Epithelial cell of esophagus (primary cell): ENCODE data around the gene HRH1.
"Not testable (repeated sequence)": the region's sequence is repeated elsewhere in the genome, so short reads cannot be mapped to it uniquely, and the experiment has no call there.

Source experiments
- DNase-seq: peaks from one replicate; pipeline ENCODE4 v3.0.0; 2010; ENCODE audit warnings: low read depth
- H3K4me3 ChIP-seq: 2 replicates; pipeline ENCODE4 v1.5.1; 2011; ENCODE audit warnings: mild to moderate bottlenecking, low read length, control low read depth
- TF ChIP-seq, protein P1 (sequence below): IDR thresholded peaks from 2 replicates; pipeline ENCODE4 v1.5.1; 2011; ENCODE audit warnings: low read depth, mild to moderate bottlenecking, low read length, control low read depth, inconsistent platforms; ENCODE audit not compliant: insufficient read depth; ENCODE audit errors: missing control alignments

HRH1 gene

DNA sequence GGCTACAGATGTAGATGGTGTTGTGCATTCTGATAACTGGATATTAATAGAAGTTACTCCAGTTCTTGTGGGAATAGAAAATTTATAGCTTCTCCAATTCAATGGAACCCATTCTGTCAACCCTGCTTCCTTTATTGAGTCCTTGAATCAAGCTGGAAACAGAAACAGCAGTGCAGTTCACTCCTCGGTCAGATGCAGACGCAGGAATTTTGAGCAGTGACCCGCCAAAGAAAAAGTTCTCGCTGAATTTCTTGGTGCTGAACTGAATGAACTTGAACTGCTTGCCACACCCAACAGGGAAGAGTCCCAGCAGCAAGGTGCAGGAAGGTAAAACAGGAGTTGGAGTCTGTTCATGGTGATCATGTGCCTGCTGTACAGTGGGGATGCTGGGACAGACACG, 10.3 kb downstream of the HRH1 start:
- TF ChIP-seq, protein P1, sequence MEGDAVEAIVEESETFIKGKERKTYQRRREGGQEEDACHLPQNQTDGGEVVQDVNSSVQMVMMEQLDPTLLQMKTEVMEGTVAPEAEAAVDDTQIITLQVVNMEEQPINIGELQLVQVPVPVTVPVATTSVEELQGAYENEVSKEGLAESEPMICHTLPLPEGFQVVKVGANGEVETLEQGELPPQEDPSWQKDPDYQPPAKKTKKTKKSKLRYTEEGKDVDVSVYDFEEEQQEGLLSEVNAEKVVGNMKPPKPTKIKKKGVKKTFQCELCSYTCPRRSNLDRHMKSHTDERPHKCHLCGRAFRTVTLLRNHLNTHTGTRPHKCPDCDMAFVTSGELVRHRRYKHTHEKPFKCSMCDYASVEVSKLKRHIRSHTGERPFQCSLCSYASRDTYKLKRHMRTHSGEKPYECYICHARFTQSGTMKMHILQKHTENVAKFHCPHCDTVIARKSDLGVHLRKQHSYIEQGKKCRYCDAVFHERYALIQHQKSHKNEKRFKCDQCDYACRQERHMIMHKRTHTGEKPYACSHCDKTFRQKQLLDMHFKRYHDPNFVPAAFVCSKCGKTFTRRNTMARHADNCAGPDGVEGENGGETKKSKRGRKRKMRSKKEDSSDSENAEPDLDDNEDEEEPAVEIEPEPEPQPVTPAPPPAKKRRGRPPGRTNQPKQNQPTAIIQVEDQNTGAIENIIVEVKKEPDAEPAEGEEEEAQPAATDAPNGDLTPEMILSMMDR, result no peak
- DNase-seq, result no peak

DNA sequence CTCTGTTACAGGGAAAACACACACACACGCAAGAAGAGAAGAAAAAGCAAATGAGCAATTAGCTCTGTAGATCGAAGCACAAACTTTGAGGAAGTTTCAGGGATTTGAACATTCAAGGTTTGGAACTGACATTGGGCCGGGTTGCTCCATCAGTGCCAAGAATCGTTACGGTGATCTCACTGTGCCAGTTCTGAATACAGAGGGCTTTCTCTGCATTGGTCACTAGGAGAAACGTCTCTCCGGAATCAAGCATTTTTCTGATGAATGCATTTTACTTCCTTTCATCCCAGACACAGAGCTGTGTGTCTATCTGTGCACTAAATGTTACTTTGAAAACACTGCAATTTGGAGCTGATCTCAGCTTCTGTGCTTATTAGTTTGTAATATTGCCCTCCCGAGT, 11.2 kb downstream of the HRH1 start:
- no peak for DNase-seq
- TF ChIP-seq, protein P1, result no peak
- H3K4me3 ChIP-seq, result no peak overlapping the region

More for the DNA sequence above, 10.3 kb downstream of the HRH1 start:
- no peak overlapping the region for H3K4me3 ChIP-seq

DNA sequence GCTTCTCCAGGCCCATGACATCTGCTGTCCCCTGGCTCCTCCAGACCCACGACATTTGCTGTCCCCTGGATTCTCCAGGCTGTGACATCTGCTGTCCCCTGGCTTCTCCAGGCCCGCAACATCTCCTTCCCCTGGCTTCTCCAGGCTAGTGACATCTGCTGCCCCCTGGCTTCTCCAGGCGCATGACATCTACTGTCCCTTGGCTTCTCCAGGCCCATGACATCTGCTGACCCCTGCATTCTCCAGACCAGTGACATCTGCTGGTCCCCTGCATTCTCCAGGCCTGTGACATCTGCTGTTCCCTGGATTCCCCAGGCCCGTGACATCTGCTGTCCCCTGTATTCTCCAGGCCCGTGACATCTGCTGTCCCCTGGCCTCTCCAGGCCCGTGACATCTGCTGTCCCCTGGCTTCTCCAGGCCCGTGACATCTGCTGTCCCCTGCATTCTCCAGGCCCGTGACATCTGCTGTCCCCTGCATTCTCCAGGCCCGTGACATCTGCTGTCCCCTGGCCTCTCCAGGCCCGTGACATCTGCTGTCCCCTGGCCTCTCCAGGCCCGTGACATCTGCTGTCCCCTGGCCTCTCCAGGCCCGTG, 12.6 kb downstream of the HRH1 start:
- DNase-seq, H3K4me3 ChIP-seq: not testable (repeated sequence)

DNA sequence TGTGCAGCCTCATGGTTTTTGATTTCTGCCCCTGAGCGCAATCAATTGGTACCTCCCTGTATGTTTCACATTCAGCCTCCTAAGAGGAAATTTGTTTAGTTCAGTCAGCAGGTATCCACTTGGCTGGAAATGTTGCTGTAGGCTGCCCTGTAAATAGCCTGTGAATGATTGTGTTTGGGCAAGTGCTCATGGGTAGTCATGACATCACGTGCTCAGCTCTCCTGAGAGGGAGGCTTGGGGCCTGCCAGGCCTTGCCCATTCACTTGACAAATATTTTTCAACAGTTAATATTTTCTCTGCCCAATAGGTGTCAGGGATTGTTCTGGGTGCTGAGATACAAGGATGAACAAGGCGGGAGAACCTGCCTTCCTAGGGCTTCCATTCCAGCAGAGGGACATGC, 13.3 kb downstream of the HRH1 start:
- TF ChIP-seq, protein P1, result no peak
- no peak overlapping the region for H3K4me3 ChIP-seq
- peak; percentile 78 for DNase-seq

DNA sequence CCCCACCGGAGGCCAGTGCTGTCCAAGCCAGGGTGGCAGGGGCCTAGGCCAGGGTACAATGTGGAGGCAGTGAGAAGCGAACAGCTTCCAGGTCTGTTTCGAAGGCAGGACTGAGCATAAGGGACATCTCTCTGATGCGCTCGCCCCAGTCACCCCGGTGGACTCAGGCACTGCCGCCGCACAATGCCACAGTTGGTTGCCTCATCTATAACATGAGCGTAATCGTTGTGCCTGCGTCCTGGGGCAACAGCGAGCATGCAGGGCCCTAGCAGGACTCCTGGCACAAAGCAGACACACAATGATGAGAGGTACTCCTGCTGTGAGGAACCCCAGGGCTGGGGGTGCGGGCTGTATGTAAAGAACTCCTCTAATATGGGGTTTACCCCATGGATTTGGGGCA, 14.1 kb downstream of the HRH1 start:
- no peak for DNase-seq
- TF ChIP-seq, protein P1, result no peak
- no peak overlapping the region for H3K4me3 ChIP-seq

DNA sequence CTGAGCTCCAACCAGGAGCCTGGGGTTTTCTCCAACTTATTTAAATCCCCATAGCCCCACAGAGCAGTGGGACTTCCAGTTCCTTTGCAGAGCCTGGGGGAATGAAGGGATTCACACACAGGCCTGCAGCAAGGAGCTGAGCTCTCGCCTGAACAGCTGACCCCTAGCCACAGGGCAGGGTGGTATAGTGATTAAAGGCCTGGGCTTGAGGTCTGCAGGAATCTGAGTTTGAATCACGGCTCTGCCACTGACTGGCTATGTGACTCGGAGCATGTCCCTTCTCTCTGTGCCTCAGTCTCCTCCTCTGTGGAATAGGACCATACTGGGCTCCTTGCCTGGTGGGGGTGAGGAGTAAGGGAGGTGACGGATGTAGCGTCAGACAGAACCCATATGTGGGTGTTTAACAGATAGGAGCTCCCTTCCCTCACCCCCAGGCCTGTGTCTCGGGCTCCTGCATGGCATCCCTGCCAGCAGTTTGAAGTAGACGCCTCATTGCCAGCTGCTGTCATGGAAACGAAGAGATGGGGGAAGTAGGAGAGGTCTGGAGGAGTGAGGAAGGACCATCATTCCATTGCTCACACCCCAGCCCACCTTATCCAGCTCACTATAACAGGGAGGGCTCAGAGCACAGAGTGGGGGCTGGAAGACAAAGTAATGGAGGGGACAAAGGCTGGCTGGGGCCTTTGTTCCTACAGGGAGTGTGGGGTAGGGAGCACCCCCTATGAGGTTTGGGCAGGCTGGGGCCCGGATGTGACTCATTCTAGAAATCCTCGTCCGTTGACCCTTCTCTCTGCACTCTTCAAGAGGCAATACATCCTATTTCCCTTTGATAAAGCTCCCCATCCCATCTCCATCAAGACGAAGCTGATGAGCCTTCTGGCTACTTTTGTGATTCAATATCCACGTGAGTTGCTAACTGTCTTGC, 14.8 kb downstream of the HRH1 start:
- DNase-seq, result no peak
- no peak overlapping the region for H3K4me3 ChIP-seq
- TF ChIP-seq, protein P1, result no peak

DNA sequence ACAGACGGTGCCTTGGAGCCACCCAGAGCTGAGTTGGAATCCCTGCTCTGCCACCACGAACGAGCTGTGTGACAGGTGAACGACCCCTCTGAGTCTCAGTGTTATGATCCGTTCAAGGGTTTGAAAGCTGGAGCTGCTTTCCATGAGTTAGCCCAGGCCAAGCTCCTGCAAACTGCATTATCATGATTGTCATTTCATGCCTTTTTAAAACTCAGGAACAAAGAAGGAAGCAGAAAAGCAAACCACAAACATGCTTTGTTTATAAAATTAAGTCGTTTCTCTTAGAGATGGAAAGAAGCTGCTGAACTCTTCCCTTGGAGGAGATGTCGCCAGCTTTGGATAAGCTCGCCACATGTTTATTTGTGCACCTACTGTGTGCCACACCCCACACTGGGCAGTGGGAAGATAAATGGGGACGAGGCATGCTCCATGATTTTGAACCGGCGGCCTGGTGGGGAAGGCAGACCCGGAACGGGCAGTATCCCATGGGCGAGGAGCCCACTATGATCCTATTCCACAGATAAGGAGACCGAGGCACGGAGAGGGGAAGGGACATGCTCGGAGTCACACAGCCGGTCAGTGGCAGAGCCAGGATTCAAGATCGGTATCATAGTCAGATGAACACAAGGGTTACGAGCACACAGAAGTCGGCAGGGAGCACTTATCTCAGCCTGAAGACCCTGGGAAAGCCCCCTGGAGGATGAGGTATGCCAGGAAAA, 15.9 kb downstream of the HRH1 start:
- DNase-seq, result no peak
- no peak overlapping the region for H3K4me3 ChIP-seq
- TF ChIP-seq, protein P1, result no peak
